CD4-positive, alpha-beta T cell treated with Interleukin-17A for 4 hours (primary cell): ENCODE data around the gene OR6C65.
"Not testable (repeated sequence)": the region's sequence is repeated elsewhere in the genome, so short reads cannot be mapped to it uniquely, and the experiment has no call there.

ENCODE experiments used
- DNase-seq: peaks from one replicate; pipeline ENCODE4 v3.0.0-alpha.2; 2020; ENCODE audit warnings: mixed read lengths

Gene OR6C65

GRCh38 chr12:55400229-55400628 lies at the start of gene OR6C65:
OR6C65 (plus strand) TSS chr12:55400529; CDS start chr12:55400529, 0 bp downstream.
- DNase-seq, result no peak

- DNase-seq, result not testable (repeated sequence)
These were observed 45.0 kb upstream of the OR6C65 start for GRCh38 chr12:55355338-55355737.

- DNase-seq, result no peak
These were observed 37.7 kb upstream of the OR6C65 start, which contains the start of gene OR6C75 for GRCh38 chr12:55362675-55363074. OR6C75 (plus strand) TSS chr12:55362975; CDS start chr12:55365111, 2,136 bp downstream.

- DNase-seq, result no peak
These were observed 35.2 kb upstream of the OR6C65 start for GRCh38 chr12:55365086-55365485.

- no peak for DNase-seq
These were observed 27.8 kb upstream of the OR6C65 start for GRCh38 chr12:55372521-55372920.

GRCh38 chr12:55385891-55386290 lies 14.4 kb upstream of the OR6C65 start:
- DNase-seq, result no peak

- no peak for DNase-seq
These were observed 8.1 kb upstream of the OR6C65 start for GRCh38 chr12:55392032-55392795.

- DNase-seq, result no peak
These were observed 4.0 kb upstream of the OR6C65 start for GRCh38 chr12:55396326-55396725.

- DNase-seq, result no peak
These were observed 7.5 kb downstream of the OR6C65 start for GRCh38 chr12:55407866-55408265.

GRCh38 chr12:55409133-55409532 lies 8.8 kb downstream of the OR6C65 start:
- DNase-seq, result not testable (repeated sequence)

GRCh38 chr12:55412138-55412537 lies 11.8 kb downstream of the OR6C65 start:
- DNase-seq, result not testable (repeated sequence)

- not testable (repeated sequence) for DNase-seq
These were observed 13.4 kb downstream of the OR6C65 start for GRCh38 chr12:55413498-55414388.

- DNase-seq, result not testable (repeated sequence)
These were observed 14.1 kb downstream of the OR6C65 start for GRCh38 chr12:55414396-55414823.

GRCh38 chr12:55414889-55415288 lies 14.6 kb downstream of the OR6C65 start:
- DNase-seq, result not testable (repeated sequence)

- no peak for DNase-seq
These were observed 16.6 kb downstream of the OR6C65 start for GRCh38 chr12:55416961-55417360.

- DNase-seq, result no peak
These were observed 20.1 kb downstream of the OR6C65 start for GRCh38 chr12:55420307-55420962.

- DNase-seq, result no peak
These were observed 25.6 kb downstream of the OR6C65 start, which contains the start of gene OR6C76 for GRCh38 chr12:55425954-55426353. OR6C76 (plus strand) TSS chr12:55426254; CDS start chr12:55426254, 0 bp downstream.

- DNase-seq, result no peak
These were observed 28.3 kb downstream of the OR6C65 start for GRCh38 chr12:55428331-55429243.

GRCh38 chr12:55441233-55441632 lies 40.9 kb downstream of the OR6C65 start:
- DNase-seq, result not testable (repeated sequence)

- no peak for DNase-seq
These were observed 43.4 kb downstream of the OR6C65 start, which contains the start of gene OR6C2 for GRCh38 chr12:55443776-55444175. OR6C2 (plus strand) TSS chr12:55444076; CDS start chr12:55452214, 8,138 bp downstream.

GRCh38 chr12:55445357-55445756 lies 45.0 kb downstream of the OR6C65 start:
- DNase-seq, result no peak

GRCh38 chr12:55446326-55446725 lies 46.0 kb downstream of the OR6C65 start:
- DNase-seq, result no peak
